ENCODE results near the gene PIBF1. TPM values are rescaled to one million over a fixed set of nuclear protein-coding genes. Genes with fewer than 3 reads are reported as not detected.
"Not testable (repeated sequence)": the region's sequence is repeated elsewhere in the genome, so short reads cannot be mapped to it uniquely, and the experiment has no call there.

The PIBF1 gene
- total RNA-seq, 3 donors from 2014 or later: 18.5 to 24.6 (median 20.4) TPM

- Histone ChIP-seq H3K4me3 (no peak overlapping the region), H3K9me3 (no peaks in the 10 kb centered on the region), H3K4me1 (ENCODE audit: low read depth) (no peaks in the 10 kb centered on the region), H3K36me3 (ENCODE audit: low read depth) (peaks cover 15% of the 10 kb centered on the region)
- DNase-seq (no peak), ATAC-seq (no peak)
- intact Hi-C loops (cut with DNase I, micrococcal nuclease): no loop called here
- no peak for TF ChIP-seq CTCF (IDR thresholded peaks at IDR 0.05)
Observed at GRCh38 chr13:72774019-72774418, 7.9 kb upstream of the PIBF1 start.

- no peaks in the 10 kb centered on the region for H3K36me3 ChIP-seq (ENCODE audit: low read depth)
- no peak overlapping the region for H3K4me3 ChIP-seq
- DNase-seq: peak in 1 of 3 donors; percentile 23
- ATAC-seq: no peak
- no peaks in the 10 kb centered on the region for H3K9me3 ChIP-seq
- no peak for TF ChIP-seq CTCF (IDR thresholded peaks at IDR 0.05)
- intact Hi-C loops (cut with DNase I, micrococcal nuclease): no loop called here
- H3K4me1 ChIP-seq (ENCODE audit: low read depth): peaks cover 8% of the 10 kb centered on the region
Observed at GRCh38 chr13:72782717-72783116, 784 bp downstream of the PIBF1 start.

DNA sequence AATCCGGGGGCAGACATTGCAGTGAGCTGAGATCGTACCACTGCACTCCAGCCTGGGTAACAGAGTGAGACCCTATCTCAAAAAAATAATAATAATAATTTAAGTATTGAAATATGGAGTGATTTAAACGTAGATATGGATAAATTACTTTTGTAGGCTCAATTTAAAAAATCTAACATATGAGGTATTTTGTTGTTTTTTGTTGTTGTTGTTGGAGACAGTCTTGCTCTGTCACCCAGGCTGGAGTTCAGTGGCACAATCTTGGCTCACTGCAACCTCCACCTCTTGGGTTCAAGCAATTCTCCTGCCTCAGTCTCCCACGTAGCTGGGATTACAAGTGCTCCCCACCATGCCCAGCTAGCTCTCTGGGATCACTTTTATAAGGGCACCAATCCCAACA lies 2.7 kb downstream of the PIBF1 start:
- H3K9me3 ChIP-seq; DNase-seq; intact Hi-C loops (cut with DNase I, micrococcal nuclease); H3K4me1 ChIP-seq (ENCODE audit: low read depth); H3K36me3 ChIP-seq (ENCODE audit: low read depth); ATAC-seq; H3K4me3 ChIP-seq: not testable (repeated sequence)

- H3K36me3 ChIP-seq (ENCODE audit: low read depth): no peaks in the 10 kb centered on the region
- ATAC-seq (no peak), DNase-seq (no peak)
- intact Hi-C loops (cut with DNase I, micrococcal nuclease): no loop called here
- H3K9me3 ChIP-seq: no peaks in the 10 kb centered on the region
- no peak for TF ChIP-seq CTCF (IDR thresholded peaks at IDR 0.05)
- H3K4me3 ChIP-seq: no peak overlapping the region
- no peaks in the 10 kb centered on the region for H3K4me1 ChIP-seq (ENCODE audit: low read depth)
Observed at GRCh38 chr13:72788831-72789230, 6.9 kb downstream of the PIBF1 start.

DNA sequence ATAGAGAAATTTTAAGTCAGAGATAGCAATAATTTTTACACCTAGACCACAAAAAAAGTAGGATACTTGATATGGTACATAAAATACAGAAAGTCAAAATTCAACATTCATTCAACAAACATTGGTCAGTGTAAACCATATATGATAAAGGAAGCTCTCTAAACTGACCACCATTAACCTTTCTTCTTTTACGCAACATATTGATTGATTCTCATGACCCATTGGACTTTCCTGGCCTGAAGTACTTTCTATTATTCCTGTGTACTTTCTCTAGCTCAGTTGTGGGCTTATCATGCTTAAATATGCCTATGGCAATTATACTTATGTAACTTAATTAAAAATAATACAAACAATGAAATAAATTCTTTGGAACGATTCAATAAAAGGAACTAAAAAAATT lies 10.7 kb downstream of the PIBF1 start:
- no peak for ATAC-seq
- H3K4me3 ChIP-seq: no peak overlapping the region
- intact Hi-C loops (cut with DNase I, micrococcal nuclease): no loop called here

DNA sequence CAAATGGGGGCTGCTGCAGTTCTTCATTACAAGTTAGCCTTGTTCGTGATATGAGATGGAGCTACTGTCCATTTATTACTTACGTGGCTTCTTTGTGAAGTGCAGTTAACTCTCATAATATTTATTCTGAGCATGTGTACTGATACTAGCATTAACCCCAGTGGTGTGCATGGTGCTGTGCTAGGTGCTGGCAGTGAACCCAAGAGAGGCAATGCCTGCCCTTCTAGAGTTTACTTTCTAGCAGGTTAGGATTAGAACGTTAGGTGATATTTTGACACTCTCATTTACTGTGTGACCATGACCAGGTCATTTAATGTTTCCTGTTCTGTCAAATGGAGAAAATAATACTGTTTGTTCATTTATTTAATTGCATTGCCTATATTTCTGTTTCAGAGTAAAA lies 16.9 kb downstream of the PIBF1 start:
- TF ChIP-seq CTCF (IDR thresholded peaks at IDR 0.05): no peak
- intact Hi-C loops (cut with DNase I, micrococcal nuclease): no loop called here
- ATAC-seq: no peak
- no peaks in the 10 kb centered on the region for H3K36me3 ChIP-seq (ENCODE audit: low read depth)
- no peaks in the 10 kb centered on the region for H3K4me1 ChIP-seq (ENCODE audit: low read depth)
- DNase-seq: no peak
- no peak overlapping the region for H3K4me3 ChIP-seq
- H3K9me3 ChIP-seq: no peaks in the 10 kb centered on the region

More for the DNA sequence above, 10.7 kb downstream of the PIBF1 start:
- H3K36me3 ChIP-seq (ENCODE audit: low read depth): no peaks in the 10 kb centered on the region
- H3K4me1 ChIP-seq (ENCODE audit: low read depth): no peaks in the 10 kb centered on the region
- TF ChIP-seq CTCF (IDR thresholded peaks at IDR 0.05): no peak
- no peaks in the 10 kb centered on the region for H3K9me3 ChIP-seq
- DNase-seq: no peak
